Smooth muscle cell (in vitro differentiated cells): Measurements from ENCODE around the gene ATP5F1D. TPM values are rescaled to one million over a fixed set of nuclear protein-coding genes. Genes with fewer than 3 reads are reported as not detected.
A peak's percentile ranks its signal among the peaks of the same experiment; 100 is the strongest.

Source experiments
- DNase-seq: peaks from one replicate; lab custom pipeline; 2025; ENCODE audit not compliant: unreplicated experiment; lab: John Stamatoyannopoulos, UW
- H2AFZ ChIP-seq: fragments of 200-600 bp; sonication (generic); 2 replicates; pipeline ENCODE4 v1.6.0; 2016; ENCODE audit warnings: antibody characterized with exemption, low read depth, mild to moderate bottlenecking
- H3F3A ChIP-seq: fragments of 200-600 bp; sonication (generic); 2 replicates; pipeline ENCODE4 v1.6.0; 2017; ENCODE audit warnings: antibody characterized with exemption, low read depth
- H3K27ac ChIP-seq: fragments of 200-600 bp; sonication (generic); 2 replicates; pipeline ENCODE4 v1.5.1; 2016; ENCODE audit warnings: low read depth, mild to moderate bottlenecking
- H3K27me3 ChIP-seq: fragments of 200-600 bp; sonication (generic); 2 replicates; pipeline ENCODE4 v1.6.1; 2016; ENCODE audit warnings: low read depth, mild to moderate bottlenecking
- H3K36me3 ChIP-seq: fragments of 200-600 bp; sonication (generic); 2 replicates; pipeline ENCODE4 v1.5.1; 2016; ENCODE audit warnings: low read depth
- H3K4me1 ChIP-seq: fragments of 200-600 bp; sonication (generic); 2 replicates; pipeline ENCODE4 v1.5.1; 2016; ENCODE audit warnings: low read depth
- H3K4me2 ChIP-seq: fragments of 200-600 bp; sonication (generic); 2 replicates; pipeline ENCODE4 v1.6.0; 2016; ENCODE audit warnings: mild to moderate bottlenecking
- H3K4me3 ChIP-seq: fragments of 200-600 bp; sonication (generic); 2 replicates; pipeline ENCODE4 v1.5.1; 2016; ENCODE audit warnings: mild to moderate bottlenecking
- H3K79me2 ChIP-seq: fragments of 200-600 bp; sonication (generic); 2 replicates; pipeline ENCODE4 v1.6.0; 2016; ENCODE audit warnings: low read depth, mild to moderate bottlenecking
- H3K9ac ChIP-seq: fragments of 200-600 bp; sonication (generic); 2 replicates; pipeline ENCODE4 v1.6.0; 2016; ENCODE audit warnings: low read depth
- H3K9me3 ChIP-seq: fragments of 200-600 bp; sonication (generic); replicated peaks from 2 replicates; pipeline ENCODE4 v1.5.1; 2016; ENCODE audit warnings: low read depth
- H4K20me1 ChIP-seq: fragments of 200-600 bp; sonication (generic); 2 replicates; pipeline ENCODE4 v1.6.0; 2016; ENCODE audit warnings: low read depth
- CTCF ChIP-seq: fragments of 200-600 bp; sonication (generic); IDR thresholded peaks from 2 replicates; pipeline ENCODE4 v1.5.1; 2017; ENCODE audit warnings: borderline replicate concordance, mild to moderate bottlenecking, antibody characterized with exemption; ENCODE audit not compliant: insufficient read depth, poor library complexity, severe bottlenecking
- WGBS: methylation state at CpG from one replicate; pipeline ENCODE4 v1.1.7; 2016; ENCODE audit warnings: low lambda C conversion rate; 5-methylcytosine and 5-hydroxymethylcytosine counted together
- polyA plus RNA-seq: library from polyadenylated mRNA; unstranded; fragments of >200 nt; fragmentation: Nextera tagmentation; extraction: Ambion mirVana; gene quantifications from 2 replicates; pipeline ENCODE4 v1.2.1, GENCODE V29; 2016
- total RNA-seq: library from RNA; depleted of rRNA; stranded (reverse); fragments of >200 nt; gene quantifications from 2 replicates; pipeline ENCODE4 v1.2.3, GENCODE V29; 2014

Gene ATP5F1D
- total and polyA plus RNA-seq, 2 experiments from 2014 or later, result 68.8 to 272 TPM

GRCh38 chr19:1266916-1267476 lies 25.4 kb downstream of the ATP5F1D start:
- Histone ChIP-seq H3F3A (peaks cover 49% of the 10 kb centered on the region), H4K20me1 (peaks cover 29% of the 10 kb centered on the region), H3K79me2 (peaks cover 24% of the 10 kb centered on the region), H2AFZ (no peak overlapping the region), H3K36me3 (no peaks in the 10 kb centered on the region), H3K27ac (peak overlapping the region; percentile 97), H3K4me1 (peaks cover 56% of the 10 kb centered on the region), H3K9ac (peak overlapping the region; percentile 80), H3K4me2 (peak overlapping the region; percentile 91), H3K9me3 (no peaks in the 10 kb centered on the region), H3K27me3 (no peaks in the 10 kb centered on the region), H3K4me3 (peak overlapping the region; percentile 68)
- peak; percentile 97 for TF ChIP-seq CTCF
- 2% methylated on average over 55 of the region's 59 CpGs for WGBS
- DNase-seq, result peak; percentile 80

GRCh38 chr19:1267477-1268225 lies 26.1 kb downstream of the ATP5F1D start:
- Histone ChIP-seq H3K27me3 (no peaks in the 10 kb centered on the region), H2AFZ (no peak overlapping the region), H3K4me3 (peak overlapping the region; percentile 68), H3F3A (peaks cover 51% of the 10 kb centered on the region), H3K9ac (peak overlapping the region; percentile 80), H3K9me3 (no peaks in the 10 kb centered on the region), H3K79me2 (peaks cover 30% of the 10 kb centered on the region), H3K4me2 (peak overlapping the region; percentile 91), H3K27ac (peak overlapping the region; percentile 82), H3K36me3 (peaks cover 4% of the 10 kb centered on the region), H4K20me1 (peaks cover 36% of the 10 kb centered on the region), H3K4me1 (peaks cover 49% of the 10 kb centered on the region)
- 22% methylated on average over 33 of the region's 35 CpGs for whole genome bisulfite sequencing
- peak; percentile 41 for DNase-seq
- TF ChIP-seq CTCF, result no peak

- no peak for TF ChIP-seq CTCF
- Histone ChIP-seq H3K9ac (no peak overlapping the region), H3K4me1 (peaks cover 48% of the 10 kb centered on the region), H4K20me1 (peaks cover 44% of the 10 kb centered on the region), H2AFZ (no peak overlapping the region), H3K4me2 (peak overlapping the region; percentile 91), H3K27me3 (no peaks in the 10 kb centered on the region), H3K36me3 (peaks cover 8% of the 10 kb centered on the region), H3K4me3 (no peak overlapping the region), H3F3A (peaks cover 54% of the 10 kb centered on the region), H3K27ac (peak overlapping the region; percentile 82), H3K79me2 (peaks cover 38% of the 10 kb centered on the region), H3K9me3 (no peaks in the 10 kb centered on the region)
- 66% methylated on average over 32 of the region's 40 CpGs for WGBS
- DNase-seq, result no peak
Measured at GRCh38 chr19:1268226-1269064, 26.9 kb downstream of the ATP5F1D start.
